GM18511 (cell line): Measurements from ENCODE around the gene CHMP1A.
"Not testable (repeated sequence)": the region's sequence is repeated elsewhere in the genome, so short reads cannot be mapped to it uniquely, and the experiment has no call there.

Source experiments
- ATAC-seq: cut with Tn5 transposase; IDR thresholded peaks from one replicate; pipeline ENCODE4 v1.9.1; 2021; ENCODE audit warnings: mild to moderate bottlenecking, moderate library complexity; ENCODE audit not compliant: unreplicated experiment

CHMP1A gene

GRCh38 chr16:89693289-89693731 lies 35.8 kb upstream of the CHMP1A start:
- no peak for ATAC-seq

- no peak for ATAC-seq
Measured at GRCh38 chr16:89691986-89692569, 34.6 kb upstream of the CHMP1A start.

GRCh38 chr16:89691231-89691985 lies 33.9 kb upstream of the CHMP1A start:
- no peak for ATAC-seq

GRCh38 chr16:89690392-89690901 lies 32.9 kb upstream of the CHMP1A start:
- no peak for ATAC-seq

GRCh38 chr16:89689621-89690020 lies 32.1 kb upstream of the CHMP1A start:
- not testable (repeated sequence) for ATAC-seq

GRCh38 chr16:89689142-89689541 lies 31.6 kb upstream of the CHMP1A start:
- no peak for ATAC-seq

GRCh38 chr16:89688395-89688794 lies 30.9 kb upstream of the CHMP1A start:
- ATAC-seq: no peak

- peak; percentile 64 for ATAC-seq
Measured at GRCh38 chr16:89687092-89687940, 29.8 kb upstream of the CHMP1A start.

- peak; percentile 85 for ATAC-seq
Measured at GRCh38 chr16:89686520-89687091, 29.1 kb upstream of the CHMP1A start, which contains the start of gene CDK10. CDK10 (plus strand) TSS chr16:89686689; CDS start chr16:89686711, 22 bp downstream.

GRCh38 chr16:89685916-89686315 lies 28.4 kb upstream of the CHMP1A start:
- no peak for ATAC-seq

- ATAC-seq: no peak
Measured at GRCh38 chr16:89678258-89678657, 20.8 kb upstream of the CHMP1A start.

GRCh38 chr16:89672177-89672941 lies 14.9 kb upstream of the CHMP1A start:
- ATAC-seq: no peak

GRCh38 chr16:89671565-89671964 lies 14.1 kb upstream of the CHMP1A start:
- ATAC-seq: not testable (repeated sequence)

GRCh38 chr16:89670496-89671431 lies 13.3 kb upstream of the CHMP1A start:
- ATAC-seq: no peak

GRCh38 chr16:89669755-89670154 lies 12.2 kb upstream of the CHMP1A start:
- ATAC-seq: no peak

GRCh38 chr16:89668790-89669158 lies 11.3 kb upstream of the CHMP1A start:
- ATAC-seq: no peak

- ATAC-seq: no peak
Measured at GRCh38 chr16:89667633-89668032, 10.1 kb upstream of the CHMP1A start.

- ATAC-seq: not testable (repeated sequence)
Measured at GRCh38 chr16:89667000-89667399, 9.5 kb upstream of the CHMP1A start.

- not testable (repeated sequence) for ATAC-seq
Measured at GRCh38 chr16:89664238-89664637, 6.7 kb upstream of the CHMP1A start.
